Neutrophil (primary cell): Measurements from ENCODE around the gene KDM7A.

ENCODE experiments used
- H3K27ac ChIP-seq: fragments of 200-600 bp; sonication (generic); 2 replicates; pipeline ENCODE4 v1.5.1; 2016; ENCODE audit warnings: mild to moderate bottlenecking, moderate library complexity
- H3K27me3 ChIP-seq: fragments of 200-600 bp; sonication (generic); 2 replicates; pipeline ENCODE4 v1.6.0; 2016; ENCODE audit warnings: mild to moderate bottlenecking
- H3K36me3 ChIP-seq: fragments of 200-600 bp; sonication (generic); 2 replicates; pipeline ENCODE4 v1.5.1; 2017
- H3K4me1 ChIP-seq, 2 experiments: fragments of 200-600 bp in 1 of 2; sonication (generic) in 1 of 2; 1 replicate in 1 of 2; 2 replicates in 1 of 2; pipeline versions ENCODE4 v1.5.1 to v1.6.1; 2013 to 2016; ENCODE audit warnings: low read depth in 1 of 2, low read length in 1 of 2, mild to moderate bottlenecking in 1 of 2, moderate library complexity in 1 of 2; ENCODE audit not compliant: control insufficient read depth in 1 of 2, insufficient read depth in 1 of 2
- H3K4me3 ChIP-seq, 2 experiments: fragments of 200-600 bp in 1 of 2; sonication (generic) in 1 of 2; 1 replicate in 1 of 2; 2 replicates in 1 of 2; pipeline ENCODE4 v1.5.1; 2013 to 2016; ENCODE audit warnings: low read depth in 1 of 2, low read length in 1 of 2, mild to moderate bottlenecking in 1 of 2, moderate library complexity in 1 of 2
- H3K9me3 ChIP-seq: fragments of 200-600 bp; sonication (generic); 2 replicates; pipeline ENCODE4 v1.5.1; 2016
- CTCF ChIP-seq: fragments of 200-600 bp; sonication (generic); IDR thresholded peaks from 2 replicates; pipeline ENCODE4 v1.5.1; 2016; ENCODE audit warnings: antibody characterized with exemption

KDM7A gene

GRCh38 chr7:140057143-140057535, 119.6 kb downstream of the KDM7A start:
- peaks cover 14 to 17% of the 10 kb centered on the region in 2 experiments for H3K4me1 ChIP-seq

GRCh38 chr7:140056431-140057142, 120.2 kb downstream of the KDM7A start:
- TF ChIP-seq CTCF = no peak
- Histone ChIP-seq H3K27ac (no peak overlapping the region), H3K4me1 (peaks cover 9 to 12% of the 10 kb centered on the region in 2 experiments), H3K9me3 (no peaks in the 10 kb centered on the region), H3K36me3 (peaks cover 37% of the 10 kb centered on the region), H3K27me3 (no peaks in the 10 kb centered on the region), H3K4me3 (no peak overlapping the region)

More at GRCh38 chr7:140057143-140057535, 119.6 kb downstream of the KDM7A start:
- no peaks in the 10 kb centered on the region for H3K9me3 ChIP-seq
- H3K27ac ChIP-seq = no peak overlapping the region
- H3K36me3 ChIP-seq = peaks cover 37% of the 10 kb centered on the region
- TF ChIP-seq CTCF = no peak
- H3K27me3 ChIP-seq = no peaks in the 10 kb centered on the region
- no peak overlapping the region for H3K4me3 ChIP-seq

GRCh38 chr7:140055833-140056232, 121.0 kb downstream of the KDM7A start:
- no peak overlapping the region for H3K4me3 ChIP-seq
- H3K4me1 ChIP-seq = peaks cover 1 to 4% of the 10 kb centered on the region in 2 experiments
- no peak for TF ChIP-seq CTCF
- no peaks in the 10 kb centered on the region for H3K9me3 ChIP-seq
- no peak overlapping the region for H3K27ac ChIP-seq
- H3K27me3 ChIP-seq = no peaks in the 10 kb centered on the region
- H3K36me3 ChIP-seq = peaks cover 37% of the 10 kb centered on the region

GRCh38 chr7:140054751-140055150, 122.0 kb downstream of the KDM7A start:
- H3K9me3 ChIP-seq = no peaks in the 10 kb centered on the region
- peaks cover 37% of the 10 kb centered on the region for H3K36me3 ChIP-seq
- H3K4me1 ChIP-seq = no peaks in the 10 kb centered on the region
- H3K27me3 ChIP-seq = no peaks in the 10 kb centered on the region
- no peak for TF ChIP-seq CTCF
- H3K27ac ChIP-seq = no peak overlapping the region
- no peak overlapping the region for H3K4me3 ChIP-seq

- Histone ChIP-seq H3K9me3 (no peaks in the 10 kb centered on the region), H3K36me3 (peaks cover 37% of the 10 kb centered on the region), H3K27ac (no peak overlapping the region), H3K4me1 (no peaks in the 10 kb centered on the region), H3K4me3 (no peak overlapping the region), H3K27me3 (no peaks in the 10 kb centered on the region)
- TF ChIP-seq CTCF = no peak
These were observed 122.8 kb downstream of the KDM7A start for GRCh38 chr7:140053812-140054539.
